Frontal cortex (tissue), 4 donors: ENCODE measurements around the gene HSPA1A. TPM values are rescaled to one million over a fixed set of nuclear protein-coding genes. Genes with fewer than 3 reads are reported as not detected.

ENCODE experiments used
- DNase-seq, 2 donors: peaks; one replicate each; pipeline ENCODE4 v3.0.0; 2012; ENCODE audit warnings: low spot score in 2 of 2
- FAIRE-seq: peaks from 2 replicates; lab custom pipeline; 2012; peaks lifted over from hg19 to GRCh38; lab: Jason Lieb, UNC
- total RNA-seq: library from RNA; depleted of rRNA; stranded (reverse); fragments of >200 nt; gene quantifications from one replicate; pipeline ENCODE4 v1.2.3, GENCODE V29; 2014
- donor health status: control.
- donor health status: control.
- donor health status: control.

The HSPA1A gene
- total RNA-seq: 111 TPM

- FAIRE-seq (peak; percentile 91), DNase-seq (peak; percentile 87 to 92)
These were observed at the start of gene HSPA1A, which contains the start of gene HSPA1L for GRCh38 chr6:31815025-31815838. TSS of gene HSPA1A (plus strand) at chr6:31815543. CDS start at chr6:31815757, 214 bp downstream. TSS of gene HSPA1L (minus strand) at chr6:31815283. CDS start at chr6:31811972, 3,311 bp downstream.

DNA sequence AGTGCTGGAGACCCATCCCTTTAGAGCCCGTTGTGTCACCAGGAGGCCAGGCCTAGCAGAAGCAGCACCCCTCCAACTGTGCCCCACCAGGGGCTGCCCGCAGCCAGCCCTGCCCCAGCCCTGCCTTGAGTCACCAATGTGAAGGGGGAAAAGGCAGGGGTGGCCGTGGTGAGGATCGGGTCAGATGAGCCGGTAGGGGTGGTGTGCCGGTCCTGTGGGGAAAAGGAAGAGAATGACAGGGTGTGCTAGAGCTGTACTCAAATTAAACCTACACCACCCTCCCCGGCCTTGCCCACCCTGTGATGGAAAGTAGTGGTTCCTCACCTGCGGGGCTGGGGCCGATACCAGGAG, 49.8 kb upstream of the HSPA1A start:
- DNase-seq (no peak), FAIRE-seq (no peak)

- no peak for DNase-seq
- no peak for FAIRE-seq
These were observed 49.2 kb upstream of the HSPA1A start for GRCh38 chr6:31765910-31766794.

DNA sequence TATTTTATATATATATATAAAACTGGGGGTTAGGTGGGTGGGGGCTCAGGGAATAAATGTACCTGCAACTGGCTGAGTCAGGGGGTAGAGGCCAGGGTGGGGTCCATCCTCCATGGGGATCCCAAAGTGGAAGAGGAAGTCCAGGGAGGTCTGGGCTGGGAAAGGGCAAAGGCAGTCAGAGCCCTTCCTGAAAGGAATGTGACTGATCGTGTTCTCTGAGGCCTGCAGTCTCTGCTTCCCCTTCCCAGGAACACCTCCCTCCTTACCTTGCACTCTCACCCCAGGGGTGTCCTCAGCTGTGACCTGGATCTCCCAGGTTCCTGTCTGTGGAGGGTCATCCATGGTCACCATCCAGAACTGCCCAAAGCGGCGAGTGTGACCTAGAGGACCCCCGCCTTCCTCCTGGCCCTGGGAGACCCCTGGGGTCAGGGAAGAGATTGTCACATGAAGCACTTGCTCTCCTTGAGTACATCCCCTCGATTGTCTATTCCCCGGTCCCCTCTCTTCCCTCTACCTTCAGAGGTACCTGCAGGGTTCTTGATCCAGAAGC, 48.2 kb upstream of the HSPA1A start:
- no peak for DNase-seq
- no peak for FAIRE-seq

DNA sequence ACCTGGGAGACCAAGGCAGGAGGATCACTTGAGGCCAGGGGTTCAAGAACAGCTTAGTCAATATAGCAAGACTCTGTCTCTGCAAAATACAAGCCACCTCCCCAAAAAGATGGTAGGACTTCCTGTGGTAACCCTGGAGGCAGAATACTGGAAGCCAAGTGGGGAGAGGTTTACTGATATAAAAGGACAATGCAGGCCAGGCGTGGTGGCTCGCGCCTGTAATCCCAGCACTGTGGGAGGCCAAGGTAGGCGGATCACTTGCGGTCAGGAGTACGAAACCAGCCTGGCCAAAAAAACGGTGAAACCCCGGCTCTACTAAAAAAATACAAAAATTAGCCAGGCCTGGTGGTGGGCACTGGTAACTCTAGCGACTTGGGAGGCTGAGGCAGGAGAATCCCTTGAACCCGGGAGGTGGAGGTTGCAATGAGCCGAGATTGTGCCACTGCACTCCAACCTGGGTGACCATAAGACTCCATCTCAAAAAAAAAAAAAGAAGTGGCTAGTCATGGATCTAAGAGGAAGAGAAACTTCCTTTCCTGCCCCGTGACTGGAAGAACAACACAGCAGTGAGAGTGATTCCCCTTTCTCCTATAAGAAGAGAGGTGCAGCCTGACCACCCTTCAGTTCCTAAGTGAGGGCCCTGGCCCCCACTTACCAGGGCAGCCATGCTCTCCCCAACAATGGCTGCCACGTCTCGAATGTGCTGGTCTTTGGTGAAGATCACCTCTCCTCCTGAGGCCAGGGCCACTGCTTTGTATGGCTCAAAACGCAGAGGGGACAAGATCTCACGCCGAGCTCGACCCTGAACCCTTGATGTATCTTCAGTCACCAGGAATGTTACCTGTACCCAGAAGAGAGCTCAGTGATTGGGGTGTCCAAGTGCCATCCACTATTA, 46.7 kb upstream of the HSPA1A start:
- FAIRE-seq (no peak), DNase-seq (no peak)

DNA sequence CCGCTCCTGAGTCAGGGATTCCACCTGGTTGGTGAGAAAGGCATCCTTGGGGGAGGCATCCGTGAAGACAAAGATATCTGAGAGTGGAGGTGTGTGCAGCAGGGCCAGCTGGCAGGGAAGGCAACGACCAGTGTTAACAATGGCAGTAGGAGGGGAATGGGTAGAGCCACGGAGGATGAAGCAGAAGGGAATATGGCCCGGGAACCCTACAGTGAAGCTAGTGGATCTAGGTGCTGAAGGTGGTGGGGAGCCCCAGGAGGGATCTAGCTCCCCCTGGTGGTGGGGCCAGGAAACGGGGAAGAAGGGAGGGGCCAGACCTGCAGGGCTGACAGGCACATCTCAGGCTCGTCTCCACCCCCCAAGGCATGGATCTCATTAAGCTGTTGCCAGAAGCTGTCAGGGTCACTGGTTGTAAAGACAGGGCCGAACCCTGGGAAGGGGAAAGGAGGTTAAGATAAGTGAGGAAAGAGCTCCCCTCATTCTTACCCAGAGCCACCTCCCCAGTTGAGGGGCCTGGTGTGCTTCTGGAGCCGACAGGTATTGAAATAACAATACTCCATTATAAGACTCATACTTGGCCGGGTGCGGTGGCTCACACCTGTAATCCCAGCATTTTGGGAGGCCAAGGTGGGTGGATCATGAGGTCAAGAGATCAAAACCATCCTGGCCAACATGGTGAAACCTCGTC, 45.5 kb upstream of the HSPA1A start:
- DNase-seq: peak in 1 of 2 donors; percentile 65
- no peak for FAIRE-seq

DNA sequence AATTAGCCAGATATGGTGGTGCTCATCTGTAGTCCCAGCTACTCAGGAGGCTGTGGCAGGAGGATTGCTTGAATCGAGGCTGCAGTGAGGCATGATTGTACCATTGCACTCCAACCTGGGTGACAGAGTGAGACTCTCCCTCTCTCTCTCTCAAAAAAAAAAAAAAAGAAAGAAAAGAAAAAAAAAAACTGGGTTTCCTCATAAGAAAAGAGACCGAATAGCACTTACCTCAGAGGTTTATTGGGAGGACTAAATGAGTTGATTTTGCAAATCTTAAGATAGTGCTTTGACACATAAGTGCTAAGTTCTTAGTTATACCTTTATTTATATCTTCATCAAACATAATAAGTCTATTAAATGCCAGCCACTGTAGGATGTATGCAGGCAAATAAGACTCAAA, 44.5 kb upstream of the HSPA1A start:
- FAIRE-seq (no peak), DNase-seq (no peak)

DNA sequence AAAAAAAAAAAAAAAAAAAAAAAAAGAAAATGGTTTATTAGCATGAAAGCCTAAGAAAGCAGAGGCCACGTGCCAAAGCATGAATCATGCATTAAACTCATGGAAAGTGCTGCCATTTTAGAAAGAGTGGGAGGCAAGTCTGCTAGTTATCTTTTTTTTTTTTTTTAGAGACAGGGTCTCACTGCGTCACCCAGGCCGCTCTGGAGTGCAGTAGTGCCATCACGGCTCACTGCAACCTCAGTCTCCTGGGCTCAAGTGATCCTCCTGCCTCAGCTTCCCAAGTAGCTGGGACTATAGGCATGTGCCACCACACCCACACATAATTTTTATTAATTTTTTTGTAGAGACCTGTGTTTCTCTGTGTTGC, 43.4 kb upstream of the HSPA1A start:
- no peak for DNase-seq

GRCh38 chr6:31775184-31775583, 40.2 kb upstream of the HSPA1A start:
- no peak for FAIRE-seq
- no peak for DNase-seq

More for the DNA sequence above, 43.4 kb upstream of the HSPA1A start:
- FAIRE-seq: no peak

- FAIRE-seq: no peak
- no peak for DNase-seq
These were observed 39.5 kb upstream of the HSPA1A start for GRCh38 chr6:31775633-31776484.

DNA sequence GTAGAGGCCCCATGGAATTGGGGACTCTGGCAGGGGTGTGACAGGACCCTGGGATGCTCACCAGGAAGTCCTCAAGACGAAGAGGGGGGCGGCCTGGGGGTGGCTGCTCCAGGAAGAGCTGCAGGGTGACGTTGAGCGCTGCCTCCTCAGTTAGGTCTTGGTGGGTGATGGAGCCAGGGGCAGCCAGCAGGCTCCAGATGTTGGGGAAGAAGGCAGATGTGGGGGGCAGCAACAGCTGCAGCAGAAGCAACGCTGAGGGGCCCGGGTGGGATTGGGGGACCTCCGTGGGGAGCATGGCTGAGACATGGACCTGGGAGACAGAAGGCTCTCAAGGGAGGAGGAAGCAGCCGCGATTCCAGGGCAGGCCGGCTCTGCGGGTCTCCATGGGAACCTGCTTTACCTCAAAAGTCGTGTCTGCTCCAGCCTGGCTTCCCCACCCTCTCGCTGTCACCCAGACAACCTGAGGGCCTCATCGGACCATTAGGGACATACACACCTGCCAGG, 38.8 kb upstream of the HSPA1A start:
- no peak for FAIRE-seq

GRCh38 chr6:31776989-31777666, 38.2 kb upstream of the HSPA1A start, which contains the start of gene VWA7:
TSS of gene VWA7 (minus strand) at chr6:31777328. CDS start at chr6:31776779, 549 bp downstream.
- peak in 1 of 2 donors; percentile 78 for DNase-seq
- no peak for FAIRE-seq

More for the DNA sequence above, 38.8 kb upstream of the HSPA1A start:
- DNase-seq: no peak

GRCh38 chr6:31777667-31778050, 37.7 kb upstream of the HSPA1A start:
- DNase-seq: no peak
- no peak for FAIRE-seq

DNA sequence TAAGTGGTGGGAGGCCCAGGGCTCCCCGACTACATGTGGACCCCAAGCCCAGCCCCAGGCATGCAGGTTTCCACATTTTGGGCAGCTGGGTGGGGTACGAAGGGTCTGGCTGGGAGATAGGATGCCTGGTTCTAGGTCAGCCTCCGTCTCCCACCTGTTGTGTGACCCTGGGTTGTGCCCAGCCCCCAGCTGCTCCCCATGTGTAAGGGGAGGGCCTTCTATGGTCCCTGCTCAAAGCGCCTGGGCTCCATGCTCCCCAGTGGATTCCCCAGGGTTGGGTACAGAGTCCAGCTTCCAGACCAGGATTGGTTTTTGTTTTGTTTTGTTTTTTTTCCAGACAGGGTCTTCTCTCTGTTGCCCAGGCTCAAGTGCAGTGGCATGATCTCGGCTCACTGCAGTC, 37.1 kb upstream of the HSPA1A start:
- FAIRE-seq (no peak), DNase-seq (no peak)

- FAIRE-seq: no peak
- no peak for DNase-seq
These were observed 36.1 kb upstream of the HSPA1A start for GRCh38 chr6:31778999-31779885.

GRCh38 chr6:31779908-31780307, 35.4 kb upstream of the HSPA1A start:
- DNase-seq: no peak
- no peak for FAIRE-seq
